HG03457 (cell line): Measurements from ENCODE around the gene ANKH.
"Not testable (repeated sequence)": the region's sequence is repeated elsewhere in the genome, so short reads cannot be mapped to it uniquely, and the experiment has no call there.

Experiments used
- ATAC-seq: cut with Tn5 transposase; IDR thresholded peaks from one replicate; pipeline ENCODE4 v1.9.1; 2021; ENCODE audit warnings: moderate number of reproducible peaks; ENCODE audit not compliant: unreplicated experiment

Gene ANKH

GRCh38 chr5:14797385-14797784 lies 74.2 kb downstream of the ANKH start:
- not testable (repeated sequence) for ATAC-seq

GRCh38 chr5:14794583-14795230 lies 76.9 kb downstream of the ANKH start:
- ATAC-seq: no peak

- no peak for ATAC-seq
These were observed 77.7 kb downstream of the ANKH start for GRCh38 chr5:14793851-14794250.

- ATAC-seq: no peak
These were observed 80.7 kb downstream of the ANKH start for GRCh38 chr5:14790911-14791310.

- ATAC-seq: no peak
These were observed 81.4 kb downstream of the ANKH start for GRCh38 chr5:14790220-14790619.

- ATAC-seq: no peak
These were observed 83.6 kb downstream of the ANKH start for GRCh38 chr5:14787801-14788579.

- ATAC-seq: no peak
These were observed 87.9 kb downstream of the ANKH start for GRCh38 chr5:14783691-14784090.

- ATAC-seq: no peak
These were observed 89.0 kb downstream of the ANKH start for GRCh38 chr5:14782591-14782990.

- no peak for ATAC-seq
These were observed 90.5 kb downstream of the ANKH start for GRCh38 chr5:14781106-14781505.

GRCh38 chr5:14779975-14780374 lies 91.6 kb downstream of the ANKH start:
- no peak for ATAC-seq

GRCh38 chr5:14778792-14779070 lies 92.8 kb downstream of the ANKH start:
- ATAC-seq: no peak

GRCh38 chr5:14777932-14778791 lies 93.4 kb downstream of the ANKH start:
- ATAC-seq: no peak

GRCh38 chr5:14777187-14777586 lies 94.4 kb downstream of the ANKH start:
- no peak for ATAC-seq

GRCh38 chr5:14776602-14777001 lies 95.0 kb downstream of the ANKH start:
- no peak for ATAC-seq

- no peak for ATAC-seq
These were observed 95.7 kb downstream of the ANKH start for GRCh38 chr5:14775857-14776256.

- no peak for ATAC-seq
These were observed 98.0 kb downstream of the ANKH start for GRCh38 chr5:14773588-14773987.

GRCh38 chr5:14771972-14772371 lies 99.6 kb downstream of the ANKH start:
- no peak for ATAC-seq

- ATAC-seq: no peak
These were observed 100.4 kb downstream of the ANKH start for GRCh38 chr5:14771189-14771588.

GRCh38 chr5:14768508-14769365 lies 102.8 kb downstream of the ANKH start:
- no peak for ATAC-seq

GRCh38 chr5:14767735-14768507 lies 103.7 kb downstream of the ANKH start:
- ATAC-seq: no peak
